Smooth muscle cell of the brain vasculature (primary cell): ENCODE results near the gene AP2S1.
"Not testable (repeated sequence)": the region's sequence is repeated elsewhere in the genome, so short reads cannot be mapped to it uniquely, and the experiment has no call there.

Experiments used
- DNase-seq: peaks from one replicate; pipeline ENCODE4 v3.0.0-alpha.2; 2012; ENCODE audit warnings: low read depth, low spot score

Gene AP2S1

GRCh38 chr19:46841458-46842083 is 9.1 kb downstream of the AP2S1 start:
- no peak for DNase-seq

GRCh38 chr19:46840498-46840942 is 10.1 kb downstream of the AP2S1 start:
- no peak for DNase-seq

- DNase-seq, result no peak
Measured at GRCh38 chr19:46839752-46840497, 10.7 kb downstream of the AP2S1 start.

GRCh38 chr19:46838160-46838559 is 12.5 kb downstream of the AP2S1 start:
- DNase-seq, result no peak

GRCh38 chr19:46834984-46835383 is 15.7 kb downstream of the AP2S1 start:
- DNase-seq, result no peak

GRCh38 chr19:46834121-46834520 is 16.5 kb downstream of the AP2S1 start:
- no peak for DNase-seq

GRCh38 chr19:46830864-46831263 is 19.8 kb downstream of the AP2S1 start:
- DNase-seq, result no peak

GRCh38 chr19:46828484-46828883 is 22.2 kb downstream of the AP2S1 start:
- DNase-seq, result no peak

GRCh38 chr19:46825731-46826055 is 25.0 kb downstream of the AP2S1 start:
- no peak for DNase-seq

- DNase-seq, result no peak
Measured at GRCh38 chr19:46824890-46825730, 25.5 kb downstream of the AP2S1 start.

- no peak for DNase-seq
Measured at GRCh38 chr19:46823049-46823448, 27.6 kb downstream of the AP2S1 start.

GRCh38 chr19:46822410-46822787 is 28.2 kb downstream of the AP2S1 start:
- not testable (repeated sequence) for DNase-seq

GRCh38 chr19:46821512-46822409 is 28.9 kb downstream of the AP2S1 start:
- no peak for DNase-seq

- DNase-seq, result no peak
Measured at GRCh38 chr19:46818812-46819211, 31.8 kb downstream of the AP2S1 start.

GRCh38 chr19:46815833-46816627 is 34.6 kb downstream of the AP2S1 start:
- DNase-seq, result no peak

- peak; percentile 87 for DNase-seq
Measured at GRCh38 chr19:46813839-46814358, 36.7 kb downstream of the AP2S1 start.

GRCh38 chr19:46812977-46813838 is 37.4 kb downstream of the AP2S1 start:
- no peak for DNase-seq

- DNase-seq, result no peak
Measured at GRCh38 chr19:46809534-46810272, 40.9 kb downstream of the AP2S1 start.

- DNase-seq, result no peak
Measured at GRCh38 chr19:46806656-46807055, 44.0 kb downstream of the AP2S1 start.
